Naive thymus-derived CD8-positive, alpha-beta T cell (primary cell): ENCODE data around the gene NMRAL1. TPM values are rescaled to one million over a fixed set of nuclear protein-coding genes. Genes with fewer than 3 reads are reported as not detected.

ENCODE experiments used
- ATAC-seq, 2 donors: fragments of 150-1000 bp; cut with Tn5 transposase in 1 of 2; sonication (Bioruptor Pico), chemical (Tn5 transposase) in 1 of 2; 1 replicate in 1 of 2; 2 replicates in 1 of 2; pipeline ENCODE4 v1.10.0; 2021; ENCODE audit warnings: mild to moderate bottlenecking in 2 of 2, moderate library complexity in 2 of 2
- POLR2A ChIA-PET: fragments of 350-600 bp; sonication (Branson Sonifier 250); formaldehyde crosslinking; loops from one replicate; lab custom pipeline; 2021; ENCODE audit warnings: antibody characterized with exemption; lab: Charles Lee
- DNase-seq, 10 donors: peaks; one replicate each; pipeline versions ENCODE4 v3.0.0 to v3.0.0-alpha.2; 2020 to 2022
- H3K27ac Mint-ChIP-seq, 10 donors: one replicate each; pipeline ENCODE4 v1.8.0; 2020 to 2022; ENCODE audit warnings: mild to moderate bottlenecking in 10 of 10, mixed read lengths in 10 of 10, moderate library complexity in 4 of 10, inconsistent platforms in 1 of 10
- H3K27me3 Mint-ChIP-seq, 5 donors: one replicate each; pipeline ENCODE4 v1.8.0; 2021 to 2022; ENCODE audit warnings: mixed read lengths in 5 of 5
- H3K36me3 Mint-ChIP-seq, 3 donors: one replicate each; pipeline ENCODE4 v1.8.0; 2020 to 2022; ENCODE audit warnings: mixed read lengths in 3 of 3, mild to moderate bottlenecking in 2 of 3, inconsistent platforms in 1 of 3
- H3K4me1 Mint-ChIP-seq, 4 donors: one replicate each; pipeline ENCODE4 v1.8.0; 2021 to 2022; ENCODE audit warnings: mixed read lengths in 4 of 4
- H3K4me3 Mint-ChIP-seq, 10 donors: one replicate each; pipeline ENCODE4 v1.8.0; 2020 to 2022; ENCODE audit warnings: mild to moderate bottlenecking in 10 of 10, mixed read lengths in 10 of 10, moderate library complexity in 6 of 10, inconsistent platforms in 1 of 10
- H3K9me3 Mint-ChIP-seq, 9 donors: one replicate each; pipeline ENCODE4 v1.8.0; 2020 to 2022; ENCODE audit warnings: mixed read lengths in 9 of 9, mild to moderate bottlenecking in 3 of 9, inconsistent platforms in 1 of 9, moderate library complexity in 1 of 9
- polyA plus RNA-seq, 3 donors: library from polyadenylated mRNA; unstranded; fragments of 300-500 nt; fragmentation: Illumina TruSeq; gene quantifications; one replicate each; pipeline ENCODE4 v1.2.3, GENCODE V29; 2021
- total RNA-seq, 8 experiments: library from RNA in 2 of 8; stranded (reverse) in 2 of 8; gene quantifications; one replicate each; pipeline ENCODE4 v1.2.3 and lab custom pipeline; 2021 to 2026

Gene NMRAL1
- total and polyA plus RNA-seq, 5 experiments from 2014 or later: 52.3 to 67.9 (median 62.9) TPM

GRCh38 chr16:4512473-4512872 is 38.0 kb upstream of the NMRAL1 start:
- H3K4me3 Mint-ChIP-seq: peak overlapping the region in 2 of 10 donors; percentile 14 to 24
- H3K27ac Mint-ChIP-seq: peak overlapping the region; percentile 29 to 82 (median 73)
- no peaks in the 10 kb centered on the region for H3K27me3 Mint-ChIP-seq
- no peak for ATAC-seq
- peaks cover 0 to 59% (median 10%) of the 10 kb centered on the region in 3 donors for H3K36me3 Mint-ChIP-seq
- no peaks in the 10 kb centered on the region for H3K9me3 Mint-ChIP-seq
- POLR2A ChIA-PET: interaction anchor here (0.6 to 15.5 kb wide), 2 partner anchors 24 to 37 kb away, joined by 3 to 324 read pairs; partner anchors contain the start of genes HMOX2 and NMRAL1
- H3K4me1 Mint-ChIP-seq: peaks cover 27 to 69% (median 55%) of the 10 kb centered on the region in 4 donors
- DNase-seq: no peak

GRCh38 chr16:4511441-4512082 is 37.1 kb upstream of the NMRAL1 start:
- DNase-seq (no peak), ATAC-seq (no peak)
- Mint-ChIP-seq H3K4me3 (no peak overlapping the region), H3K36me3 (peaks cover 0 to 68% (median 12%) of the 10 kb centered on the region in 3 donors), H3K4me1 (peaks cover 27 to 70% (median 60%) of the 10 kb centered on the region in 4 donors), H3K27ac (peak overlapping the region in 8 of 10 donors; percentile 12 to 93 (median 66)), H3K27me3 (no peaks in the 10 kb centered on the region), H3K9me3 (no peaks in the 10 kb centered on the region)
- POLR2A ChIA-PET: interaction anchor here (15.5 kb wide), 1 partner anchor 36 kb away, joined by 324 read pairs; the partner anchor contains the start of genes HMOX2 and NMRAL1

GRCh38 chr16:4510747-4511426 is 36.5 kb upstream of the NMRAL1 start:
- H3K27ac Mint-ChIP-seq: peak overlapping the region in 9 of 10 donors; percentile 12 to 93 (median 76)
- no peak for ATAC-seq
- H3K9me3 Mint-ChIP-seq: no peaks in the 10 kb centered on the region
- peaks cover 0 to 75% (median 12%) of the 10 kb centered on the region in 3 donors for H3K36me3 Mint-ChIP-seq
- POLR2A ChIA-PET: interaction anchor here (15.5 kb wide), 1 partner anchor 35 kb away, joined by 324 read pairs; the partner anchor contains the start of genes HMOX2 and NMRAL1
- no peak for DNase-seq
- peaks cover 29 to 70% (median 62%) of the 10 kb centered on the region in 4 donors for H3K4me1 Mint-ChIP-seq
- H3K27me3 Mint-ChIP-seq: no peaks in the 10 kb centered on the region
- H3K4me3 Mint-ChIP-seq: peak overlapping the region in 1 of 10 donors; percentile 16

GRCh38 chr16:4510131-4510530 is 35.7 kb upstream of the NMRAL1 start:
- POLR2A ChIA-PET: interaction anchor here (0.6 to 15.5 kb wide), 4 partner anchors 15 to 98 kb away, joined by 3 to 324 read pairs (median 106); partner anchors contain the start of genes HMOX2 and NMRAL1
- H3K27me3 Mint-ChIP-seq: no peaks in the 10 kb centered on the region
- DNase-seq (no peak), ATAC-seq (no peak)
- peaks cover 0 to 76% (median 12%) of the 10 kb centered on the region in 3 donors for H3K36me3 Mint-ChIP-seq
- H3K9me3 Mint-ChIP-seq: no peaks in the 10 kb centered on the region
- peak overlapping the region in 9 of 10 donors; percentile 22 to 93 (median 81) for H3K27ac Mint-ChIP-seq
- peaks cover 28 to 70% (median 62%) of the 10 kb centered on the region in 4 donors for H3K4me1 Mint-ChIP-seq
- H3K4me3 Mint-ChIP-seq: no peak overlapping the region

- Mint-ChIP-seq H3K4me3 (no peak overlapping the region), H3K27ac (peak overlapping the region in 7 of 10 donors; percentile 13 to 93 (median 83)), H3K9me3 (no peaks in the 10 kb centered on the region), H3K36me3 (peaks cover 0 to 73% (median 12%) of the 10 kb centered on the region in 3 donors), H3K27me3 (no peaks in the 10 kb centered on the region), H3K4me1 (peaks cover 26 to 70% (median 61%) of the 10 kb centered on the region in 4 donors)
- no peak for ATAC-seq
- POLR2A ChIA-PET: interaction anchor here (0.6 to 15.5 kb wide), 5 partner anchors 15 to 98 kb away, joined by 3 to 324 read pairs (median 4); partner anchors contain the start of genes HMOX2 and NMRAL1
- no peak for DNase-seq
These were observed 35.0 kb upstream of the NMRAL1 start for GRCh38 chr16:4509420-4509819.

GRCh38 chr16:4508806-4509205 is 34.4 kb upstream of the NMRAL1 start:
- Mint-ChIP-seq H3K27ac (peak overlapping the region in 7 of 10 donors; percentile 34 to 100 (median 84)), H3K27me3 (no peaks in the 10 kb centered on the region), H3K36me3 (peaks cover 0 to 73% (median 12%) of the 10 kb centered on the region in 3 donors), H3K4me3 (no peak overlapping the region), H3K4me1 (peaks cover 29 to 70% (median 59%) of the 10 kb centered on the region in 4 donors), H3K9me3 (no peaks in the 10 kb centered on the region)
- DNase-seq: no peak
- no peak for ATAC-seq
- POLR2A ChIA-PET: interaction anchor here (0.6 to 15.5 kb wide), 3 partner anchors 9 to 33 kb away, joined by 3 to 324 read pairs (median 207); partner anchors contain the start of genes HMOX2 and NMRAL1

- Mint-ChIP-seq H3K36me3 (peaks cover 0 to 66% (median 12%) of the 10 kb centered on the region in 3 donors), H3K27me3 (no peaks in the 10 kb centered on the region)
These were observed 33.3 kb upstream of the NMRAL1 start for GRCh38 chr16:4507588-4508345.

GRCh38 chr16:4506450-4506849 is 32.0 kb upstream of the NMRAL1 start:
- Mint-ChIP-seq H3K4me1 (peaks cover 36 to 70% (median 65%) of the 10 kb centered on the region in 4 donors), H3K9me3 (no peaks in the 10 kb centered on the region), H3K27ac (peak overlapping the region; percentile 95 to 100 (median 99)), H3K36me3 (peaks cover 0 to 54% (median 9%) of the 10 kb centered on the region in 3 donors), H3K27me3 (no peaks in the 10 kb centered on the region), H3K4me3 (peak overlapping the region; percentile 64 to 87 (median 80))
- POLR2A ChIA-PET: interaction anchor here (1.0 to 15.5 kb wide), 11 partner anchors 8 to 118 kb away, joined by 3 to 324 read pairs (median 12); partner anchors contain the start of genes CORO7, HMOX2, MGRN1 and NMRAL1
- peak; percentile 27 to 33 for ATAC-seq
- peak in 9 of 10 donors; percentile 44 to 78 (median 58) for DNase-seq

More at GRCh38 chr16:4507588-4508345, 33.3 kb upstream of the NMRAL1 start:
- Mint-ChIP-seq H3K27ac (peak overlapping the region; percentile 95 to 100 (median 99)), H3K4me1 (peaks cover 34 to 72% (median 63%) of the 10 kb centered on the region in 4 donors), H3K9me3 (no peaks in the 10 kb centered on the region), H3K4me3 (no peak overlapping the region)
- DNase-seq: no peak
- POLR2A ChIA-PET: interaction anchor here (0.7 to 15.5 kb wide), 9 partner anchors 7 to 94 kb away, joined by 3 to 324 read pairs (median 3); partner anchors contain the start of genes HMOX2 and NMRAL1
- no peak for ATAC-seq

GRCh38 chr16:4505356-4506147 is 31.1 kb upstream of the NMRAL1 start:
- ATAC-seq: peak; percentile 87 to 90
- Mint-ChIP-seq H3K27me3 (no peaks in the 10 kb centered on the region), H3K27ac (peak overlapping the region; percentile 95 to 100 (median 99)), H3K4me3 (peak overlapping the region; percentile 64 to 87 (median 80)), H3K36me3 (peaks cover 0 to 45% (median 7%) of the 10 kb centered on the region in 3 donors), H3K4me1 (peaks cover 35 to 76% (median 67%) of the 10 kb centered on the region in 4 donors), H3K9me3 (no peaks in the 10 kb centered on the region)
- DNase-seq: peak; percentile 58 to 95 (median 83)
- POLR2A ChIA-PET: interaction anchor here (0.7 to 15.5 kb wide), 15 partner anchors 9 to 119 kb away, joined by 3 to 324 read pairs (median 11); partner anchors contain the start of genes CDIP1, CORO7, HMOX2 and MGRN1

- H3K4me1 Mint-ChIP-seq: peaks cover 52 to 95% (median 92%) of the 10 kb centered on the region in 4 donors
- no peaks in the 10 kb centered on the region for H3K27me3 Mint-ChIP-seq
- no peak for ATAC-seq
- POLR2A ChIA-PET: interaction anchor here (0.9 to 15.5 kb wide), 5 partner anchors 8 to 193 kb away, joined by 4 to 324 read pairs (median 13); partner anchors contain the start of genes HMOX2, NMRAL1 and NUDT16L1
- H3K27ac Mint-ChIP-seq: peak overlapping the region in 9 of 10 donors; percentile 87 to 100 (median 94)
- peak overlapping the region in 7 of 10 donors; percentile 59 to 82 (median 70) for H3K4me3 Mint-ChIP-seq
- H3K36me3 Mint-ChIP-seq: peaks cover 0 to 31% (median 0%) of the 10 kb centered on the region in 3 donors
- H3K9me3 Mint-ChIP-seq: no peaks in the 10 kb centered on the region
- DNase-seq: no peak
These were observed 26.6 kb upstream of the NMRAL1 start for GRCh38 chr16:4501071-4501478.
